ENCODE measurements around the gene RAB7B. TPM values are rescaled to one million over a fixed set of nuclear protein-coding genes. Genes with fewer than 3 reads are reported as not detected.
"Not testable (repeated sequence)": the region's sequence is repeated elsewhere in the genome, so short reads cannot be mapped to it uniquely, and the experiment has no call there.

RAB7B gene
- total RNA-seq, 1 experiment from 2014 or later, result not detected

- DNase-seq (ENCODE audit: extremely low read depth, low read depth), result no peak
These were observed 4.5 kb downstream of the RAB7B start for GRCh38 chr1:205998457-205999241.

- DNase-seq (ENCODE audit: extremely low read depth, low read depth), result not testable (repeated sequence)
These were observed 6.6 kb downstream of the RAB7B start for GRCh38 chr1:205996641-205997040.

GRCh38 chr1:205994346-205994745 lies 8.8 kb downstream of the RAB7B start:
- no peak for DNase-seq (ENCODE audit: extremely low read depth, low read depth)

- no peak for DNase-seq (ENCODE audit: extremely low read depth, low read depth)
These were observed 10.1 kb downstream of the RAB7B start for GRCh38 chr1:205993068-205993467.

- no peak for DNase-seq (ENCODE audit: extremely low read depth, low read depth)
These were observed 10.8 kb downstream of the RAB7B start for GRCh38 chr1:205992218-205992882.

GRCh38 chr1:205991237-205991636 lies 12.0 kb downstream of the RAB7B start:
- DNase-seq (ENCODE audit: extremely low read depth, low read depth), result no peak

GRCh38 chr1:205990226-205990625 lies 13.0 kb downstream of the RAB7B start:
- DNase-seq (ENCODE audit: extremely low read depth, low read depth), result no peak

- no peak for DNase-seq (ENCODE audit: extremely low read depth, low read depth)
These were observed 13.4 kb downstream of the RAB7B start for GRCh38 chr1:205989786-205990185.

- no peak for DNase-seq (ENCODE audit: extremely low read depth, low read depth)
These were observed 14.6 kb downstream of the RAB7B start for GRCh38 chr1:205988585-205988995.

GRCh38 chr1:205986861-205987260 lies 16.3 kb downstream of the RAB7B start:
- no peak for DNase-seq (ENCODE audit: extremely low read depth, low read depth)

GRCh38 chr1:205986292-205986691 lies 16.9 kb downstream of the RAB7B start:
- no peak for DNase-seq (ENCODE audit: extremely low read depth, low read depth)

GRCh38 chr1:205985330-205986005 lies 17.7 kb downstream of the RAB7B start:
- DNase-seq (ENCODE audit: extremely low read depth, low read depth), result no peak

- DNase-seq (ENCODE audit: extremely low read depth, low read depth), result peak; percentile 54
These were observed 19.1 kb downstream of the RAB7B start for GRCh38 chr1:205983925-205984725.

- no peak for DNase-seq (ENCODE audit: extremely low read depth, low read depth)
These were observed 21.9 kb downstream of the RAB7B start for GRCh38 chr1:205981257-205981656.

- no peak for DNase-seq (ENCODE audit: extremely low read depth, low read depth)
These were observed 22.8 kb downstream of the RAB7B start for GRCh38 chr1:205980237-205980870.

- no peak for DNase-seq (ENCODE audit: extremely low read depth, low read depth)
These were observed 23.9 kb downstream of the RAB7B start for GRCh38 chr1:205979301-205979700.

- DNase-seq (ENCODE audit: extremely low read depth, low read depth), result no peak
These were observed 24.5 kb downstream of the RAB7B start for GRCh38 chr1:205978676-205979075.

- peak; percentile 82 for DNase-seq (ENCODE audit: extremely low read depth, low read depth)
These were observed 25.7 kb downstream of the RAB7B start for GRCh38 chr1:205977402-205978014.

- DNase-seq (ENCODE audit: extremely low read depth, low read depth), result no peak
These were observed 26.3 kb downstream of the RAB7B start for GRCh38 chr1:205976708-205977401.
